T follicular helper cell (primary cell): ENCODE data around the gene PLA2G6.
"Not testable (repeated sequence)": the region's sequence is repeated elsewhere in the genome, so short reads cannot be mapped to it uniquely, and the experiment has no call there.

Source experiments
- DNase-seq: peaks from one replicate; pipeline ENCODE4 v3.0.0-alpha.2; 2020; ENCODE audit warnings: low read depth

The PLA2G6 gene

DNA sequence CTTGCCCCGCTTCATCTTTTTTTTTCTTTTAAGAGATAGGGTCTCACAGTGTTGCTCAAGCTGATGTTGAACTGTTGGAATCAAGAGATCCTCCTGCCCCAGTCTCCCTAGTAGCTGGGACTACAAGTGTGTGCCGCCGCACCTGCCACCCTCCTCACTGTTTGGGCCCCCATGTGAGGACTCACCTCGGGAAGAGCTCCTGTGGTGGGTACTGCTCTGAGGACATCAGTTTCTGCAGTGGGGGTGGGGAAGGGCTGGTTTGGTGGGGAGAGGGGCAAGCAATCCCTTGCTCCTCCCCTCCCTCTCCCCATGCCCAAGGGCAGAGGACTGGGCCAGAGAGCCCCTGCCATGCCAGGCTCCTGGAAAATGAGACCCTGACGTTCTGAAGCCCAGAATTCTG, 96.1 kb downstream of the PLA2G6 start:
- DNase-seq, result no peak

DNA sequence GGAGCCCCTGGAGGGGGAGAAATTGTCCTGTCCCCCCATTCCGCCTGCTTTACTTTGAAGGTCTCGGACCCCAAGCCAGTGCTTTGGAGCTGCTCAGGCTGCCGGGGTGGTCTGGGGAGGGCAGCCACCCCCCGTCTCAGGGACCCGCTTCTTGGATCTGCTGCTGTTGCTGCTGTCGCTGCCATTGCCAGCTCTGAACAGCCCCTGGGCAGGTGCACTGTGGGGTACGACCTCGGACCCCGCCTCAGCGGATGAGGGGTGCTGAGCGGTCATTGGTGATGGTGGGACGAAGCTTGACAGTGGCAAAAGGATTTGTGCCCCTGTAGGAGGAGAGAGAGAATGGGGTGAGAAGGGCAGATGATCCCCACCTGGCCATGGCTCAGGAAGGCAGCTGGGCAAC, 96.6 kb downstream of the PLA2G6 start:
- DNase-seq, result no peak

DNA sequence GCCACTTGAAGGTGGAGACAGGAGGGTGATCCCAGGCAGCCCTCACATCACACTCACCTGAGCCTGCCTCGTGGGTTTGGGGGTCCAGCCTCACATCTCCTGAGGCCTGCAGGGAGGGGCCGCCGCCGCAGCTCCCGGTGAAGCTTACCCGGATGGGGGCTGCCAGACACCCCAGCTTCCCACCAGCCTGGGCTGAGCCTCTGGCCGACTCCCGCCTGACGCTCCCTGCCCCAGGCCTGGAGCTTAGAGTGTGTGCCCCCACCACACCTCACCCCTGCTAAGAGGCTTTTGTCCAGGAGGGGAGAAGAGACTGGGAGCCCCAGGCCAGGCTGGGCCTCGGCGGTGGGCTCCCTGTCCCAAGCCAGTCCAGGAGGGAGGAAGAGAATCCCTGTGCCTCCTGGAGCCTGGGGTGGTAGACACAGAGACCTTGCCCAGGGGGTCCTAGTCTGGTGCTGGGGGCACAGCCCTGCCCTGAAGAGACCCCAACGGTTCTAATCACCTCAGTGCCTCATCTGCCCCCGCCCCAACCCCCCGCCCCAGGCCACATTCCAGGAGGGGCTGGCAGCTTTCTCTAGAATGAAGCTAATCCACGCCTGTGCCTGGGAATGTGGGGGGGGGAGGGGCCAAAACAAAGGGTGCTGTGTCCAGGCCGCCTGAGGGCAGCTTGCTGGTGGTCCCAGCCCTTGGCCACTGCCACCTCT, 97.5 kb downstream of the PLA2G6 start, which contains the start of gene SLC16A8:
SLC16A8 (minus strand) TSS at position 254 of the 701 bp plus-strand sequence. CDS start 1,311 bp downstream, outside the sequence.
- DNase-seq, result no peak

DNA sequence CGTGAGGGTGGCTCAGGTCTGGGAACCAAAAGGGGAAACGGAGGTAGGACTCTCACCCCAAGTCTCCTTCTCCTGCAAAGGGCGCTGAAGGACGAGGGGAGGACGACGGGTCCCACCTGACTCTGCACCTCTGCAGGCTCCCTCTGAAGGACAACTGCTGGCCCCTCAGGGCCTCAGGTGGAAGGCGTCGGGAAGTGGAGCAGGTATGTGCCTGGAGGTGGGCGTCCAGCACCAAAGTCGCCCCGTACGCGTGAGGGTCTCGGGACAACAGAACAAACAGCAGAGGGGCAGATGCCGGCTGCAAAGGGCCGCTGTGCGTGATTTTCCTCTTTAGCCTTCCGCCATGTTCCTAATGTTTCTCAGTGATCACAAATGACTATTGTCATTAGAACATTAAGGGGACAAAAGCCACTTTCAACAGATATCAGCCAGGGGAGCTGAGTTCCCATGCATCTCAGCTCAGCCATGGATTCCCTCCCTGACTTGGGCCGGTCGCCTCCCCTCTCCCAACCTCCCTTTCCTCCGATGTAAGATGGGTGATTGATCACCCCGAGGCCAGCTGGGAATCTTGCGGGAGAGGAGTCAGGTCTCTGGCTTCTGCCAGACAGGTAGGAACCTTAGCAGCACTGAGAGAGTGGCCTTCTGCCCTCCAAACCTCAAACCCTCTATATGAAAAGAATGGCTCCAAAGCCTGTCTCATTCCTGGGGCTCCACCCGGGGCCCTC, 98.5 kb downstream of the PLA2G6 start:
- DNase-seq, result no peak

DNA sequence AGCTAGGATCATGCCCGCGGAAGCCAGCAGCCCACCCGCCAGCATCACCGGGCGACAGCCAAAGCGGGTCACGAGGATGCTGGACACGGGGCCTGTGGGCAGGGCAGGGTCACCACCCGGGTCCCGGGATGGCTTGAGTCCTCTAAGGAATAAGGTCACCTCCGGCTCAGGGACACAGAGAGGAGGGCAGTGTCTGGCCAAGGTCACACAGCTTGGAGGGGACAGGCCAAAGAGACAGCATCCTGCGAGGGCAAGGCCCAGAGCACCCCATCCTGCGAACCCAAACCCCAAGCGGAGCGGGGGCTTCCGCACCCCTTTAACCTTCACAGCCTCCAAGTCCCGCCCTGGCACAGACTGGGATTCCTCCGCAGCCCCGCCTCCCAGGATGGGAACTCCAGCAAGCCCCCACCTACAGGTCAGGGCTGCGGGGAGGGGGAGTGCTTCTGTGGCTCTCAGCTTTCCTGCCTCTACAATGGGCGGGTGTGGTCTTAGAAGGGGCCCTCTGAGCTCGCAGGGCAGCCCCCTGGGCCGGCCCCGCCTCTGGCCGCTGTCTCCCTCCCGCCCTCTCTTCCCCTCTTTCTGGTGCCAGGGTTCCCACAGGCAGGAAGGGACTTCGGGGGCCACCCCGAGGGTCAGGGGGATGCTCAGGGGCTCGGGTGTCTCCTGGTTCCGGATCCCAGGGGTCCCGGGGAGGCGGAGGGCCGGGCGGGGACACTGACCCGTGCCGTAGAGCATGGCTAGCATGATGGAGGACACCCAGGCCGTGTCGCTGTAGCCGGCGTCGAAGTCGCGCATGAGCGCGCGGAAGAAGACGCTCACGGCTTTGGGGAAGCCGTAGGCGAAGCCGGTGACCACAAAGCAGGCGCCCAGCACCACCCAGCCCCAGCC, 99.4 kb downstream of the PLA2G6 start:
- DNase-seq, result no peak

DNA sequence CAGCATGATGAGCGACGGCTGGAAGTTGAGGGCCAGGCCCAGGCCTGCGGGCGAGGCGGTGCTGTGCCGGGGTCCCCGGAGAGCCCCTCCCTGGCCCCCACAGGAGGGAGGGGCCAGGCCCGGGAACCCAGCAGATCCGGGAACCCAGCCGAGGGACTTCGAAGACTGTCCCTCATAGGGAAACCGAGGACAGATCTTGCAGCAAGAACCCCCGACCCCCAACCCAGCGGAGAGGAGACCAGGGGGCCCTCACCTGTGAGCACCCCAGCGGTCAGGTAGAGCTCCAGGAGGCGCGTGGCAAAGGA, 100.0 kb downstream of the PLA2G6 start:
- DNase-seq, result no peak

DNA sequence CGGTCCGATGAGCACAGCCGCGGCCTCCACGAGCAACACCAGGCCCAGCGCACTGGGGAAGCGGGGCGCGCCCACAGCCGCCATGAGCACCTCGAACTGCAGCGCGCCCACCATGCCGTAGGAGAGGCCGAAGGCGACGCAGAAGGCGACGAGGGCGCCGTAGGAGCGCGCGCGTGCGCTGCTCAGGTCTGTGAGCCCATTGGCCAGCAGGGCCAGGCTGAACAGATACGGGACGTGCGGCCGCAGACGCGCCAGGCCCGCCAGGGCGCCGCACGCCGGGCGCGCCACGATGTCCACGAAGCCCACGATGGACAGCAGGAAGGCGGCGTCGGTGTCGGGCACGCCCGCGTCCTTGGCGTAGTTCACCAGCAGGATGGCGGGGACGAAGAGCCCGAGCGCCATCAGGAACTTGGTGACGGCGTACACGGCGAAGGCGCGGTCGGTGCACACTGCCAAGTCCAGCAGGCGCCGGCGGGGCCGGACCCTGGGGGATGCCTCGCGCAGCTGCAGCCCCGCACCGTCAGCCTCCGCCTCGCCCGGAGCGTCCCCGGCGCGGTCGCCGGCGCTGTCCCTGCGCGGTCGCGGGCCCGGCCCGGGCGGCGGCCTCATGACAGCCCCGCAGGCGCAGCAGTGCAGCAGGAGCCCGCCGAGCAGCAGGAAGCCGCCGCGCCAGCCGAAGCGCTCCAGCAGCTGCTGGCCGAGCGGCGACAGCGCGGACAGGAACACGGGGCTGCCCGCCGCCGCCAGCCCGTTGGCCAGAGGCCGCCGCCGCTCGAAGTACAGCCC, 100.6 kb downstream of the PLA2G6 start:
- no peak for DNase-seq

DNA sequence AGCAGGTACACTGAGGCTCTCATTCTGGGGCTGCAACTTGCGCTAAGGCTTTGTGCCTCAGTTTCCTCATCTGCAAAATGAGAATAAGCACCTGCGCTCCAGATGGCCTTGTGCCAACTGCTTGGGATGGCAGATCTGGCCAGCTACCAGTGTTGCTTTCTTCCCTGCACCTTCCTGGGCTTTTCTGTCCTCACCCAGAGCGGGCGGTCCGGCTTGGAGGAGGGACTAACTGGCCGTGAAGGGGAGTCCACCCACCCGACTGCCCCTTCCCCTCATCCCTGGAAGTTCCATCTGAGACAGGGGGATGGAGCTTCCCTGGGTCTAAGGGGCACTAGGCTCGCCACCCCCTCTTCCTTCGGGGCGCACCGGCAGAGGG, 101.2 kb downstream of the PLA2G6 start:
- DNase-seq, result no peak

DNA sequence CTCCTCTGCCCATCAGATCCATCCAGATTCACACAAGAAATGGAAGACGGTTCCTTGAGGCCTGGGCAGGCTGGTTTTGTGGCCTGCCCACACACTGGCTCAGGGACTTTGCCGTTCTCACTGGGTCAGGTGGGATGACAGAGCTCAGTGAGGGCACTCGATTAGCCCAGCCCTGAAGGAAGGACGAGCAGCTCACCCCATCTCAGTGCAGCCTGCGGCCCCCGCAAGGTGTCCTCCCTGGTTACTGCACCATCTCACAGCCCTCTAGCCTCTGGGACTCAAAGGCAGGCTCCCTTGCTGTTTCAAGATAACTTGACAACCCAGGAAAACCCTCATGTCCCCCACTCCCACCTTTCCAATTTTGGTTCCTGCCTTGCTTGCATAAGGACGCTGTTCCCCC, 101.8 kb downstream of the PLA2G6 start:
- DNase-seq, result no peak

DNA sequence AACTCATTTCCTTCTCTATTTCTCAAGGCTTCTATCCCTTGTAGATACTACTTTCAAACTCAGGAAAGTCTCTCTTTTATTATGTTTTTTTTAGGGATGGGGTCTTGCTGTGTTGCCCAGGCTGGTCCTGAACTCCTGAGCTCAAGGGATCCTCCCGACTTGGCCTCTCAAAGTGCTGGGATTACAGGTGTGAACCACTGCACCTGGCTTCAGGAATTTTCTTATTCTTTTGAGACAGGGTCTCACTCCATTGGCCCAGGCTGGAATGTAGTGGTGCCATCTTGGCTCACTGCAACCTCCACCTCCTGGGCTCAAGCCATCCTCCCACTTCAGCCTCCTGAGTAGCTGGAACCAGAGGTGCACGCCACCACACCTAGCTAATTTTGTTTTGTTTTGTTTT, 102.4 kb downstream of the PLA2G6 start:
- not testable (repeated sequence) for DNase-seq

DNA sequence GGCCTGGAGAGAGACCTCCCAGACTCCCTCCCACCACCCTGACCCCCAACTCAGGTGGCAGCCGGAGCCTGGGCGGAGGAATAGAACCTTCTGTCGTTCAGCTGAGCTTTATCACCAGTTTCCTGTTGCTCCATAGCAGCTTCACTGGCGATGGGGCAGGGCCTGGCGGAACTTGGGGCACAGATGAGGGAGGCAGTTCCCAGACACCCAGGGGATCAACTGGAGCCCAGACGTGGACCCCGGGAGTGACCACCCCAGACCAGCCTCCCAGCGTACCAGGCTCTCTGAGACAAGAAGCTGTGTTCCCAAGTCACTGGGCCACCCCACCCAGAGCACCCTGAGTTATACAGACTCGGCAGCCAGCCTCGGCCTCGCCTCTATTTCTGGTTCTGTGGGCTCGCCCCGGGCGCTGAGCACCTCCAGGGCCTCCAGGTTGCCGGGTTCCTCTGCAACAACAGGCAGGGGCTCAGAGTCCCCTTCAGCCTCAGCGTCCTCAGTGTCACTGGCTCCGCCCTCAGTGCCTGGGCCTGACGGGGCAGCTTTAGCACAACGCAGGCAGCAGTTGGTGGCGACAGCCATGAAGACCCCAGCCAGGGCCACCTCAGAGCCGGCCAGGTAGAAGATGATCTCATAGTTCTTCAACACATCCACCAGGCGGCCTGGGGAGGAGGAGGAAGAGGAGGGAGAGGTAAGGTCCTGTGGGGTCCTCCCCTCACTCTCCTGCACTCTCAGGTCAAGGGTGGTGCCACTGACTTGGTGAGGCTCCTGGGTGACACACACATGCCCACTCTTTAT, 103.4 kb downstream of the PLA2G6 start:
- no peak for DNase-seq

DNA sequence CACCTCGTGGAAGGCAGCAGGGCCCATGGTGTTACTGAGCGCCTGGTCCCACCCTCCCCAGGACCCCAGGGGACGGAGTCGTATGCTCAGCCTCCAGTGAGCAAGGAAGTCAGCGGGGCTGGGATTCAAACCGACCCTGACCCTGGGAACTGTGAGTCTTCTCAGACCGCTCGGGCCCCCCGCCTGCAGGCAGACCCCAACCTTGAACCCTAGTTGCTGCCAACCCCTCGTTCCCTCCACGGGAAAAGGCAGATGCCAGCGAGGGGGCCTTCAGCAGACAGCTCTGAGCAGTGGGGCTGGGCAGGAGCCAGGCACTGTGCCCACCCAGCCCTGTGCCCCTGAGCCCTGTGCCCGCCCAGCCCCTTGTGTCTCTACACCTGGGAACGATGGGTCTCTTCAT, 104.0 kb downstream of the PLA2G6 start:
- no peak for DNase-seq

DNA sequence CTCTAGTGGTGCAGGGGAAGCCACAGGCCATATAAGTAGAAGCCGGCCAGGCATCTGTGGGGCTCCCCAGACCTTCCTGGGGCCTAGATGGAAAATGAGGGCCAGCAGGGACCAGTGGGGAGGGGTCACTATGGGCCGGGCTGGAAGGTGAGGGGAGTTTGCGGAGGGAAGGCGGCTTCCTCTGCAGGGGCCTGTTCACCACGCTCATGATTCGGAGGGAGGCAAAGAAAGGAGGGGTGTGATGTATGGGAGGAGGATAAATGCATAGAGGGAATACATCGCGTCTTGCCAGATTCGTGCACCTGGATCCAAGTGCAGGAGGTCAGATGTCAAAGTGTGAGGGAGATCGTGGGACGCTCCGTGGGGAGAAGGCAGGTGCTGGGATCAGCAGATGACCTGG, 104.5 kb downstream of the PLA2G6 start:
- no peak for DNase-seq

DNA sequence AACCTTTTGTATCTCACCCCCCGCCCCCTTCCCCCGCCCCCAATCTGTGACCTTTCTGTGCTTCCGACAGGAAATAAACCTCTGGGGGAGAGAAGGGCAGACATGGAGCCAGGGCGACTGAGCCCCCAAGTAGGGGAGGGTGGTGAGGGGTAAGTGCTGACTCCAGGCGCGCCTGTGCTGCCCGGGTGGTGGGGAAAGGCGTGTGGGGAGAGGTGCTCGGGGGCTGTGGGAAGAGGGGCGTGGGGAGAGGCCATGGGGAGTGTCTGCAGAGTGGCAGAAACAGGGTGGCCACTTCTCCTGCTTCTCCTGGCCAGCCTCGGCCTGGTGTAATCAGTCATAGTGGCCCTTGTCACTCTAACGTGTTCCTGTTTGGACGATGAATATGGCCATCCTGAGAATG, 105.7 kb downstream of the PLA2G6 start:
- no peak for DNase-seq

DNA sequence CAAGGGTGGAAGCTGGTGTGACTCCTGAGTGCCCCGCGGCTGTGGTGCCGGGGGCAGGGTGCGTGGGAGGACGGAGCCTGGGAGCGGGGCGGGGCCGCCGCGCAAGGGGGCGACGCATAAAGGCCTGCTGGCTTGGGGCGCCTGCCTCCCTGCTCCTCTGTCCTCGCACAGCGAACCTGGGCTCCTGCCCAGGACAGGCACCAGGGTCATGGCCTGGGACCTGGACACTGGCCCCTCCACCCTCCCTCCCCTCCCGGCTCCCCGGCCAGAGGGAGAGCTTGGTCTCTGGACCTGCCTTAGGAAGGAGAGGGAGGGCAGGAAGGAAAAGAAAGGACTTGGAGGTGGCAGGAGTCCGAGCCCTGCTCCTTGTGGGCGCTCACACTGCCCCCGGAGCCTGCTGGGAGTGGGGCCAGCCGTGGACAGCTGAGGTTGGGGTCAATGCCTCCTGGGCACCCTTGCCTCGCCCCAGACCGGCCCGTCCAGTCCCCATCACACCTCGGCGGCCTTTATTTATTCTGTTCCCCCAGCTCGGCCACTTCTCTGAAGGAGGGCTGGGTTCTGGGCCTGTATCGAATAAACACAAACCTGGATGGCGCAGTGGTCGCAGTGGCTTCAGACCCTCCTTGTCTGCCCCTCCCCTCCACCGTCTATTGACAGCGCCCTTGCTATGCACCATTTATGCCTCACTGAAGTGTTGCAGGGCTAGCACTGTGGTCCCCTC, 106.4 kb downstream of the PLA2G6 start:
- DNase-seq, result no peak

DNA sequence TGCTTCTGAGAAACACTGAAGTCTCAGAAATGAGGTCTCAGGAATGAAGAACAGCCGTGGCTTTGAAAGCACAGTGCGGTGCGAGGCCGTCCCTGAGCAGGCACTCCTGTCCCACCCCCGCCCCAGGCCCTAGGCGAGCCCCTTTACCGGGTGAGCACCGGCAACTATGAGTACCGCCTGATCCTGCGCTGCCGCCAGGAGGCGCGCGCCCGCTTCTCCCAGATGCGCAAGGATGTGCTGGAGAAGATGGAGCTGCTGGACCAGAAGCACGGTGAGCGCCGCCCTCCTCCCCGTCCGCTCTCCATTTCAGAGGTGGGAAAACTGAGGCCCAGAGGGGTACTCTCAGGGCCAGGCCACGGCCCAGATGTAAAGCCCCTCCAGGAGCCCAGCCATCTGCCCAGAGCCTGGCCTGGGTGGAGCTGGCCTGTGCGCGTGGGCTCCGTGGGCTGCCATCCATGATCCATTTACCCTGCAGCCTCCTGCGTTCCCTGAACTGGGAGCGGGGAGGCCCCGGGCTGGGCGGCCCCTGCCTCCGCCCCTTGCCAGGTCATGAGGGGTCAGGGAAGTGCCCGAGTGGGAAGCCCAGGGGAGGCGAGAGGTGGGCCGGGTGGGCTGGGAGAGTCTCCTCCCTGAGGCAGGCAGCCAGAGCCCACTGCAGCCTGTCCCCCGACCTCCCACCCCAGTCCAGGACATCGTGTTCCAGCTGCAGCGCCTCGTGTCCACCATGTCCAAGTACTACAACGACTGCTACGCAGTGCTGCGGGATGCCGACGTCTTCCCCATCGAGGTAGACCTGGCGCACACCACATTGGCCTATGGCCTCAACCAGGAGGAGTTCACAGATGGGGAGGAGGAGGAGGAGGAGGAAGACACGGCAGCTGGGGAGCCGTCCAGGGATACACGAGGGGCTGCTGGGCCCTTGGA, 107.2 kb downstream of the PLA2G6 start:
- DNase-seq, result no peak

DNA sequence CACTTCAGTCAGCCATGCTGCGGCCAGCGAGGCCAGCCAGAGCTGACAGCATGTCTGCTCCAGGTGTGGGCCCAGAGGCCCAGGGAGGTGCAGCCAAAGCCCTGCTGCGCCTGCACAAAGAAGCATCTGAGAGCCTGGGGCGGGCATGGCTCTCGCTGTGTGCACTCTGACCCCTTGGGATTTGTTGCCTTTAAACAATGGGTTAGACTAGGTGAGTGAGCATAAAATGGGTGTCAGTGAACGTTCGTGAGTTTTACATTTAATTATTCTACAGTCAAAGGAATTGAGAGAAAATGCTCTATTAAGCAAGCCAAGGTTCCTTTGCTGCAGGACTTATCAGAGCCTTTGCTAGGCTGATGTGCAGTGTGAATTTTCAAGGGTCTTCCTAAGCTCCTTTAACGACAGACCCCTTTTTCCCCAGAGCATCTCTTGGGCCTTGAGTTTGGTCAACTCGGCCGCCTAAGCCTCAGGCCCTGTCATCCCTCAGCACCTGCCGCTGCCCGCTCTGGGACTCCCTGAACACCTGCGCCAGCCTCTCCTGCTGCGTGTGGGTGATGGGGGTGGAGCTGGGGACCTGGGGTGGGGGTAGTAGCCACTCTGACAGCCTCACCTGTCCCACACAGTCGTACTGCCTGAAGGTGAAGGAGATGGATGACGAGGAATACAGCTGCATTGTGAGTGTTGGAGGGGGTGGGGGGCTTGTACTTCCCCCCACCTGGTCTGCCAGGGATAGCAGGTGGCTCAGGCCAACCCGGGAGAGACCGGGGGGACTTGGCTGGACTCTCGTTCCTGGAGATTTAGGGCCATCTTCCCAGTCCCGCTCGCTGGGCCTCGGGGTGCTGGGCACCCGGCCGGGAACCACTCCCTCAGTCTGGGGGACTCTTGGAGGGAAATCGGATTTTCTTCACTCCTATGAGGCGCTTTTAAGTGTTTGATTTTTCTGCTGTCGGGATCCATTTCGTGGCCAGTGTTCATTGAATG, 108.2 kb downstream of the PLA2G6 start:
- DNase-seq, result no peak
